Measurements from ENCODE around the gene KCNMB3. TPM values are rescaled to one million over a fixed set of nuclear protein-coding genes. Genes with fewer than 3 reads are reported as not detected.
A peak's percentile ranks its signal among the peaks of the same experiment; 100 is the strongest.

Gene KCNMB3
- total and polyA plus RNA-seq, 2 experiments from 2014 or later: 2.6 to 3.5 TPM

DNA sequence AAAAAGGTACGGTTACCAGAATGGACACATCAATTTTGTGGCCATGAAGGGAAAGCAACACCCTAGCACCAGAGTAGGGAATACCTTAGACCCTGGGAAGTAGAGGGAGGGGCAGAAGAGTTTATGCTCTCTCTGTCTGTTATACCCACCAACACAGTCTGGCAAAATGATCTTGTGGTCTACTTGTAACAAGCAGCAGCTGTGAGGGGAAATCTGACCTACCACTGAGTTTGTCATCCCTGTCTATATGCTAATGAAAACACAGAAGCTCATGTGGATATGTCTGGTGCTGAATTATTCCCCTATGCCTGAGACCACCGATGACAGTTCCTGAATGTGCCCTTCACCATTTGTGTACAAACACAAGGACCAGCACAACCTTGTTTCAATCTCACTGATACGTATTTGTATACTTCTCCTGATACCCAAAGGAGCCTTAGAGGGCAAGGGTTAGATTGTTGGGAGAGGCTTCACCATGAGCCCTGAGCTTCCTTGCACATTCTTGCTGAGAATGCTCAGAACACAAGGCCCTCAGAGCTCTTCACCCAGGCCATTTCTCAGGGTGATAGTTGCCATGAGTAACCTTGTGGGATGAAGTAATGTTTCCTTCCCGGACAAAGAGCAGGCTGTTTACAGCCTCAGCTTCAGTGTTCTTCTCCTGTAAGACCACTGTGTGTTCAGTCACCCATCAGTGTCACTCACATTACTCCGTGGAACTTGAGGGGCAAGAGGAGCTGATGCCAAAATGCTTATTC is 47.2 kb upstream of the KCNMB3 start:
- no peaks in the 10 kb centered on the region for H4K20me1 ChIP-seq (ENCODE audit: insufficient read depth, poor library complexity, severe bottlenecking)
- DNase-seq (ENCODE audit: low spot score): peak; percentile 32
- H3K4me3 ChIP-seq: no peak overlapping the region
- WGBS (ENCODE audit: low lambda C conversion rate, missing lambda C conversion rate): 58% methylated on average over 5 of the region's 5 CpGs
- H3K4me1 ChIP-seq (ENCODE audit: insufficient read depth): no peaks in the 10 kb centered on the region
- H3K9me3 ChIP-seq (ENCODE audit: low read depth): no peaks in the 10 kb centered on the region
- no peaks in the 10 kb centered on the region for H3K36me3 ChIP-seq (replicated peaks; ENCODE audit: insufficient read depth, low read depth)
- no peaks in the 10 kb centered on the region for H3K79me2 ChIP-seq
- TF ChIP-seq EZH2 (IDR thresholded peaks at IDR 0.05; ENCODE audit: borderline replicate concordance): no peak
- TF ChIP-seq, protein P1, sequence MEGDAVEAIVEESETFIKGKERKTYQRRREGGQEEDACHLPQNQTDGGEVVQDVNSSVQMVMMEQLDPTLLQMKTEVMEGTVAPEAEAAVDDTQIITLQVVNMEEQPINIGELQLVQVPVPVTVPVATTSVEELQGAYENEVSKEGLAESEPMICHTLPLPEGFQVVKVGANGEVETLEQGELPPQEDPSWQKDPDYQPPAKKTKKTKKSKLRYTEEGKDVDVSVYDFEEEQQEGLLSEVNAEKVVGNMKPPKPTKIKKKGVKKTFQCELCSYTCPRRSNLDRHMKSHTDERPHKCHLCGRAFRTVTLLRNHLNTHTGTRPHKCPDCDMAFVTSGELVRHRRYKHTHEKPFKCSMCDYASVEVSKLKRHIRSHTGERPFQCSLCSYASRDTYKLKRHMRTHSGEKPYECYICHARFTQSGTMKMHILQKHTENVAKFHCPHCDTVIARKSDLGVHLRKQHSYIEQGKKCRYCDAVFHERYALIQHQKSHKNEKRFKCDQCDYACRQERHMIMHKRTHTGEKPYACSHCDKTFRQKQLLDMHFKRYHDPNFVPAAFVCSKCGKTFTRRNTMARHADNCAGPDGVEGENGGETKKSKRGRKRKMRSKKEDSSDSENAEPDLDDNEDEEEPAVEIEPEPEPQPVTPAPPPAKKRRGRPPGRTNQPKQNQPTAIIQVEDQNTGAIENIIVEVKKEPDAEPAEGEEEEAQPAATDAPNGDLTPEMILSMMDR (IDR thresholded peaks at IDR 0.05; ENCODE audit: poor library complexity): no peak
- no peak for TF ChIP-seq EZH2phosphoT487 (IDR thresholded peaks at IDR 0.05; ENCODE audit: low read depth, severe bottlenecking, unreplicated experiment)
- H3K9me2 ChIP-seq (replicated peaks; ENCODE audit: insufficient read depth): no peaks in the 10 kb centered on the region
- no peak overlapping the region for H2AFZ ChIP-seq
- no peak overlapping the region for H3K27ac ChIP-seq
- no peak overlapping the region for H3K4me2 ChIP-seq
- H3K27me3 ChIP-seq: no peaks in the 10 kb centered on the region

DNA sequence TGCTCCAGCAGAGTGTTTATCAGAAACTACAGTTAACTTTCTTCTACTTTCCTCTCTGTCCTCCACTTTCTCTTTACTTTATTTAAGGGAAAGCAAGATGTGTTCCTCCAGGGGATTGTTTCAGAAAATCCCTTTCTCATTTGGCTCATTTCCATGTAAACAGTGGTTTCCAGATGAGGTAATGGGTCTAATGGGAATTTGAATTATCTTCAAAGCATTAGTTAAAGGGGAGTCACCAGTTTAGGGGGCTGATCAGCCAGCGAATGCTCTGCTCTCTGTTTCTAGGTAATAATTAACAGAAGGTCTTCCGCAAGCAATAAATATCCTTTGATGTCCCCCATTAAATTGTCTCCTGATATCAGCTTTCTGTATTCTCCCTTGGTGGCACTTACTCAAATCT is 41.5 kb upstream of the KCNMB3 start:
- H3K4me1 ChIP-seq (ENCODE audit: insufficient read depth): no peaks in the 10 kb centered on the region
- H3K9me2 ChIP-seq (replicated peaks; ENCODE audit: insufficient read depth): no peaks in the 10 kb centered on the region
- 30% methylated on average over 2 of the region's 2 CpGs for WGBS (ENCODE audit: low lambda C conversion rate, missing lambda C conversion rate)
- H3K36me3 ChIP-seq (replicated peaks; ENCODE audit: insufficient read depth, low read depth): no peaks in the 10 kb centered on the region
- no peaks in the 10 kb centered on the region for H4K20me1 ChIP-seq (ENCODE audit: insufficient read depth, poor library complexity, severe bottlenecking)
- H3K27ac ChIP-seq: no peak overlapping the region
- no peak overlapping the region for H3K4me3 ChIP-seq
- no peak for DNase-seq (ENCODE audit: low spot score)
- H3K4me2 ChIP-seq: no peak overlapping the region
- H3K27me3 ChIP-seq: no peaks in the 10 kb centered on the region
- TF ChIP-seq, protein P1 (IDR thresholded peaks at IDR 0.05; ENCODE audit: poor library complexity): no peak
- TF ChIP-seq EZH2 (IDR thresholded peaks at IDR 0.05; ENCODE audit: borderline replicate concordance): no peak
- no peak for TF ChIP-seq EZH2phosphoT487 (IDR thresholded peaks at IDR 0.05; ENCODE audit: low read depth, severe bottlenecking, unreplicated experiment)
- H3K79me2 ChIP-seq: no peaks in the 10 kb centered on the region
- no peaks in the 10 kb centered on the region for H3K9me3 ChIP-seq (ENCODE audit: low read depth)
- H2AFZ ChIP-seq: no peak overlapping the region

DNA sequence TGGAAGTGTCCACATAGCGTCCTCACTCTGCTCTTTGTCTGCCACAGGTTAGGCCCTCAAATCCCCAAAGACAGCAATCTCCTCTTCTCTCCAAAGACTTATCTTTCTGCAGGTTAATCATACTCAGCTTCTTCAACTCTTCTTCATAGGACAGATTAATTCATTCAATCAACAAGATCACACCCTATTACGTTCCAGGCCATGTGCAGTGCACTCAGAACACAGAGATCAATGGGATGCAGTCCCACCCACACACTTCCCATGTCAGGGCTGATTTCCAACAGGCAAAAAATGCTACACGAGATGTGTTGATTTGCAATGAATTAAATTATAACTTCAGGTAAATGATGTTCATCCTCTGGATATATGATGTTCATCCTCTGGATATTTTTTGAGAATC is 38.4 kb upstream of the KCNMB3 start:
- no peaks in the 10 kb centered on the region for H3K9me2 ChIP-seq (replicated peaks; ENCODE audit: insufficient read depth)
- WGBS (ENCODE audit: low lambda C conversion rate, missing lambda C conversion rate): 66% methylated on average over 3 of the region's 3 CpGs
- no peaks in the 10 kb centered on the region for H3K36me3 ChIP-seq (replicated peaks; ENCODE audit: insufficient read depth, low read depth)
- H3K4me1 ChIP-seq (ENCODE audit: insufficient read depth): no peaks in the 10 kb centered on the region
- TF ChIP-seq, protein P1 (IDR thresholded peaks at IDR 0.05; ENCODE audit: poor library complexity): no peak
- TF ChIP-seq EZH2phosphoT487 (IDR thresholded peaks at IDR 0.05; ENCODE audit: low read depth, severe bottlenecking, unreplicated experiment) (no peak), EZH2 (IDR thresholded peaks at IDR 0.05; ENCODE audit: borderline replicate concordance) (no peak)
- no peaks in the 10 kb centered on the region for H3K27me3 ChIP-seq
- H3K4me2 ChIP-seq: no peak overlapping the region
- no peak overlapping the region for H3K27ac ChIP-seq
- no peaks in the 10 kb centered on the region for H3K9me3 ChIP-seq (ENCODE audit: low read depth)
- no peaks in the 10 kb centered on the region for H4K20me1 ChIP-seq (ENCODE audit: insufficient read depth, poor library complexity, severe bottlenecking)
- no peak overlapping the region for H3K4me3 ChIP-seq
- H2AFZ ChIP-seq: no peak overlapping the region
- no peaks in the 10 kb centered on the region for H3K79me2 ChIP-seq
- DNase-seq (ENCODE audit: low spot score): no peak

Data from hepatocyte (in vitro differentiated cells).